Activated CD4-positive, alpha-beta T cell treated with anti-CD3 and anti-CD28 coated beads, Interleukin-2, amount 10 ng/mL, durations not matched to agents 7 days and 5 days (primary cell): ENCODE results near the gene CACNA1B. TPM values are rescaled to one million over a fixed set of nuclear protein-coding genes. Genes with fewer than 3 reads are reported as not detected.
"Not testable (repeated sequence)": the region's sequence is repeated elsewhere in the genome, so short reads cannot be mapped to it uniquely, and the experiment has no call there.

ENCODE experiments used
- CTCF ChIA-PET: fragments of 350-600 bp; sonication (Branson Sonifier 250); formaldehyde crosslinking; loops from one replicate; lab custom pipeline; 2021; ENCODE audit warnings: antibody characterized with exemption; lab: Charles Lee
- POLR2A ChIA-PET: fragments of 350-600 bp; sonication (Branson Sonifier 250); formaldehyde crosslinking; loops from one replicate; lab custom pipeline; 2021; ENCODE audit warnings: antibody characterized with exemption; lab: Charles Lee
- DNase-seq: peaks from one replicate; pipeline ENCODE4 v3.0.0-alpha.2; 2020
- H3K27ac Mint-ChIP-seq: one replicate; pipeline ENCODE4 v1.8.0; 2021; ENCODE audit warnings: mild to moderate bottlenecking, moderate library complexity, mixed read lengths
- H3K27me3 Mint-ChIP-seq: one replicate; pipeline ENCODE4 v1.8.0; 2021; ENCODE audit warnings: mixed read lengths
- H3K36me3 Mint-ChIP-seq: one replicate; pipeline ENCODE4 v1.8.0; 2021; ENCODE audit warnings: low read depth, mixed read lengths
- H3K4me1 Mint-ChIP-seq: one replicate; pipeline ENCODE4 v1.8.0; 2021; ENCODE audit warnings: mixed read lengths
- H3K4me3 Mint-ChIP-seq: one replicate; pipeline ENCODE4 v1.8.0; 2021; ENCODE audit warnings: mild to moderate bottlenecking, moderate library complexity, mixed read lengths
- H3K9me3 Mint-ChIP-seq: one replicate; pipeline ENCODE4 v1.8.0; 2021; ENCODE audit warnings: mixed read lengths
- total RNA-seq, 2 experiments: library from RNA; stranded (reverse); gene quantifications; one replicate each; pipeline ENCODE4 v1.2.3, GENCODE V29; 2021

Gene CACNA1B
- total RNA-seq, 2 experiments from 2014 or later = not detected

DNA sequence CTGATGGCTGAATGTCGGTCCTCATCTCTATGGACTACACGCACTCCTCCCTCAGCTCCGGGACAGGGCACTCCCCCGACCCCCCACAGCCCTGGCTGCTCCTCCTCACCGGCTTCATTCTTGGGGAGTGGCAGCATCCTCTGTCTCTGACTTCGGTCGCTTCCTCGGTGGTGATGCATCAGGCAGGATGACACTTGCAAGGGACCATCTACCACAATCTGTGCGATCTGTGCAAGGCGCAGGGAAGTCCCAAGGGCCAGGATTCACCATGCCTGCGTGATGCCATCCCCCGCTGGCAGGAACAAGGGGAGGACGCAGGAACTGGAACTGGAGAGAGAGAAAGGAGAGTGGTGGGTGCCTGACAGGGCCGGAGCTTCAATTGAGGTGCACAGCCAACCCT is 2.2 kb upstream of the CACNA1B start:
- H3K36me3 Mint-ChIP-seq = peaks cover 2% of the 10 kb centered on the region
- no peak for DNase-seq
- peaks cover 9% of the 10 kb centered on the region for H3K27me3 Mint-ChIP-seq
- CTCF ChIA-PET = no interaction called here
- POLR2A ChIA-PET = no interaction called here
- no peak overlapping the region for H3K27ac Mint-ChIP-seq
- H3K4me1 Mint-ChIP-seq = peaks cover 2% of the 10 kb centered on the region
- no peaks in the 10 kb centered on the region for H3K9me3 Mint-ChIP-seq
- no peak overlapping the region for H3K4me3 Mint-ChIP-seq

DNA sequence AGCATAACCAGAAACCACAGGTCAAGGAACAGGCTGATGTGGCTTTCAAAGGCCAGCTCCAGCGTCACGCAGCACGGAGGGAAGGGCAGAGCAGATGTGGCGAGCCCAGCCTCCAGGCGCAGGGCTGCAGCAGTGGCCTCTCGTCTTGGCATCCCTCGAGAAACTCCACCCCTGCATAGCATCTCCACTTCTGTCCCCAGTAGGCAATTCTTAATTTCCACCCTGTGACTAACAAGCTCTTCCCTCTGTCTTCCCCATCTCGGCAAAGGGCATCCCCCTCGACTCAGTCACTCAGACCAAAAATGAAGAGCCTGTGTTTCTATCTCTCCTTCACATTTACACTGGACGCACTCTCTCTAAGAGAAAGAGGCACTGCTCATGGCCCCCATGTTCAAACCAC is 1.7 kb upstream of the CACNA1B start:
- no peak overlapping the region for H3K4me3 Mint-ChIP-seq

DNA sequence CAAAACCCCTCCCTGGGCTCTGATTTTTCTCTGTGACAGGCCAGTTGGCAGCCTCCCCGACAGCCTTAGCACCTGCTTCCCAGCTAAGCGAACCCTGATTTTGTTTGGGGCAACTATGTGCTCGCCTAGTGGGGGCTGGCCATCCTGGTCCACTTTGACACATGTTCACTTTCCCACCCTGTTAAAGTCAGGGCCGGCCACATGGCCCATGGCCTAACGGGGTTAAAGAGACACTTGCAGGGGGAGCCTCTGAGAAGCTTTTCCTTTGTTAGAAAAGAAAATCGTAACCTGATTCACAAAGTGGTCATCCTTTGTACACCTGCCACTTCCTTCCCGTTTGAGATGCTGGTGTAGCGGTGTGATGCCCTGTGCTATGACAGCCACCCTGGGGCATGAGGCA is 1.3 kb upstream of the CACNA1B start:
- H3K27me3 Mint-ChIP-seq = peaks cover 9% of the 10 kb centered on the region
- H3K27ac Mint-ChIP-seq = peak overlapping the region; percentile 14
- H3K4me1 Mint-ChIP-seq = peaks cover 2% of the 10 kb centered on the region
- peaks cover 2% of the 10 kb centered on the region for H3K36me3 Mint-ChIP-seq
- no peaks in the 10 kb centered on the region for H3K9me3 Mint-ChIP-seq
- POLR2A ChIA-PET = no interaction called here
- CTCF ChIA-PET = no interaction called here
- no peak overlapping the region for H3K4me3 Mint-ChIP-seq
- DNase-seq = no peak

More for the DNA sequence above, 1.7 kb upstream of the CACNA1B start:
- H3K27ac Mint-ChIP-seq = no peak overlapping the region
- H3K4me1 Mint-ChIP-seq = peaks cover 2% of the 10 kb centered on the region
- no peaks in the 10 kb centered on the region for H3K9me3 Mint-ChIP-seq
- peaks cover 9% of the 10 kb centered on the region for H3K27me3 Mint-ChIP-seq
- ChIA-PET CTCF (no interaction called here), POLR2A (no interaction called here)
- peaks cover 2% of the 10 kb centered on the region for H3K36me3 Mint-ChIP-seq
- DNase-seq = no peak

DNA sequence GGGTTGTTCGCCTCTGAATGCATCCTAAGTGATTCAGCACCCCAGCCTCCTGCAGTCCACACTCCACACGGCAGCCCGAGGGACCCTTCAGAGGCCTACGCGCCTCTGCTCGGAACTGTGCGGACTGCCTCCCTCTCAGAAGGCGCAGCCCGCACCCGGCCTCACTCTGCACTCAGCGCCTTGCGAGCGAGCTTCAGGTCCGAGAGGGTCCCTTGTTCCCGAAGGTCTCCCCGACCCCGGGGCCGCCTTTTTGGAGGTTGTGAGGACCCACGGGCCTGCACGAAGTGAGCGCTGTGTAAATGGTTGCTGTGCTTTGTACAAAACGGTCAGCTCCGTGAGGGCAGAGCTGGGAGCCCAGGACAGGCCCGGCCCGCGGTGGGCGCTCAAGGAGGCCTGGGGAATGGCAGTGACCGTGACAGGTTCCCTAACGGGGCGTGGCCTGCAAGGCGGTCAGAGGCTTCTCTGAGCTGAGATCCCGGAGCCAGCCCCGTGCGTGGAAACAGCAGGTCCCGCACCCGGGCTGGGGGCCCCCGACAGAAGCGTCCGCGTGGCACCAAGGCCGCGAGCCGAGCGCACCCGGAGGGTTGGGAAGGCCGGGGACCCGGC is 698 bp upstream of the CACNA1B start:
- Mint-ChIP-seq H3K27ac (no peak overlapping the region), H3K9me3 (no peaks in the 10 kb centered on the region), H3K36me3 (peaks cover 2% of the 10 kb centered on the region), H3K4me3 (no peak overlapping the region), H3K27me3 (peaks cover 9% of the 10 kb centered on the region), H3K4me1 (peaks cover 2% of the 10 kb centered on the region)
- ChIA-PET CTCF (no interaction called here), POLR2A (no interaction called here)
- DNase-seq = no peak

DNA sequence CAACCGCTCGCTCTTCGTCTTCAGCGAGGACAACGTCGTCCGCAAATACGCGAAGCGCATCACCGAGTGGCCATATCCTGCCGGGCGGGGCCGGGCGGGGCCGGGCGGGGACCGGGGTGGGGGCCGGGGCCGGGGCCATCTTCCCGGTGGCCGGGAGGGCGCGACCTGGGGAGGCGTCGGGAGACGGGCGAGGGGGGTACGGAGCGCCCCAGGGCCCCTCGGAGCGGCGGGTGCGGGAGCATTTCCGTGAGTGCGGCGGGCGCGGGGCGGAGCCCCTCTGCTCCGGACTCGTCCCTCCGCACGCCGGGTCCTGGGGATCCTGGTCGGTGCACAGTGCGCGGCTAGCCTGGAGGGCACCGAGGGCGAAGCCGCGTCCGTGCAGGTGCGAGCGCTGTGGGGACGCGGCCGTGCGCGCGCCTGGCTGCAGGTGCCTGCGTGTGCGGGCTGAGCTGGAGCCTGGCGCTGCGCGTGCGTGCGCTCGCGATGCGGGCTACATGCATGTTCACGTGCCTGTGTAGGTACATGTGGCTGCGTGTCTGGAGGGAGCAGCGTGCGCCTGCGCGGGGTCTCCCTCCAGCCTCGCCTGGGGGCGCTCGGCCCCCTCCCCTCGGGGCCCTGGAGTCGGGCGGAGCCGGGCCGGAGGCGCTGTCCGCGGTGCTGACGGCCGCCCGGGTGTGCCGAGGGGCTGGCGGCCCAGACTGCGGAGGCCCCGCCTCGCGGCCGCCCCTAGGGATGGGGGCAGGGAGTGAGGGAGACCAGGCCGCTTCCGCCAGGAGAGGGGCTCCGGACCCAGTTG is 762 bp downstream of the CACNA1B start:
- Mint-ChIP-seq H3K4me1 (peaks cover 2% of the 10 kb centered on the region), H3K4me3 (no peak overlapping the region), H3K36me3 (peaks cover 2% of the 10 kb centered on the region), H3K27ac (no peak overlapping the region), H3K27me3 (peaks cover 9% of the 10 kb centered on the region), H3K9me3 (no peaks in the 10 kb centered on the region)
- CTCF ChIA-PET = no interaction called here
- POLR2A ChIA-PET = no interaction called here
- DNase-seq = peak; percentile 31

DNA sequence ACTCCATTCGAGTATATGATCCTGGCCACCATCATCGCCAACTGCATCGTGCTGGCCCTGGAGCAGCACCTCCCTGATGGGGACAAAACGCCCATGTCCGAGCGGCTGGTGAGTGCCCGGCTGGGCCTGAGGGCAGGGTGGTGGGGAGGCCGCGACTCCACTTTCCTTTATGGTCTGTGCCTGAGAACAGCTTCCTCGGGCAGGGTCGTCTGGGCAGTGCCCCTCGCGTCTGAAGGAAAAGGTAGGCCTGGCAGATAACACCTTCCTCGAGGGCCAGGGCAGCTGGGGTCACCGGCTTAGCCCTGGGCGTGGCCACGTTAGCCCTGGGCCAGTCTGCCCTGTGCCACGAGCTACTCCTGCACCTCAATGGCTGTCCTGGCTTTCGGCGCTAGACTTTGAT is 1.5 kb downstream of the CACNA1B start:
- Mint-ChIP-seq H3K4me3 (no peak overlapping the region), H3K27ac (no peak overlapping the region), H3K9me3 (no peaks in the 10 kb centered on the region), H3K36me3 (peaks cover 2% of the 10 kb centered on the region), H3K27me3 (peaks cover 9% of the 10 kb centered on the region), H3K4me1 (peaks cover 2% of the 10 kb centered on the region)
- DNase-seq = no peak
- ChIA-PET POLR2A (no interaction called here), CTCF (no interaction called here)

DNA sequence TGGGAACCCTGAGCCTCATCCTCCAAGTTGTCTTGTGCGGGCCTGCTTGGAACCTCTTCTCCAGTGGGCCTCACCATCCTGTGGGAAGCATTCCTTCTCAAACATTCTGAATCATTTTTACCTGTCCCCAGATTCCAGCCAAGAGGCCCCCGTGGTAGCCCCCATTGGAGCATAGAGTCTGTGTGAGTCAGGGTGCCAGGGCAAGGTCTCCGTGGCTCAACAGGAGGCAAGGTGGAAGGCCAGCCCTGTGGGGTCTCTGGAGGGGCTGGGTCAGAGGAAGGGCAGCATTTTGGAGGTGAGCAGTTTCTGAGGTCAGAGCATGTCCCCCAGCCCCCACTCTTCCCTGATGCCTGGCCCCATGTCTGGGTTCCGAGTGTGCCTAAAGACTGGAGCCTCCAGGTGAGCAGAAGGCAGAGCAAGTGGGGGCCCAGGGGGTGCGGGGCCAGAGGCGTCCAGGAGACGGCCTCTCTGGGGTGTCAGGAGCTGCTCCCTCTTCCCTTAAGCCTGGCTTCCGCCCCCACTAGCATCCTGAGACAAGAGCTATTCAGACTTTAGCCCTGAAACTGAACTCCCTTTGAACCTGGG is 2.1 kb downstream of the CACNA1B start:
- Mint-ChIP-seq H3K4me3 (no peak overlapping the region), H3K27ac (no peak overlapping the region), H3K27me3 (peaks cover 9% of the 10 kb centered on the region), H3K9me3 (no peaks in the 10 kb centered on the region), H3K36me3 (peaks cover 2% of the 10 kb centered on the region), H3K4me1 (peaks cover 2% of the 10 kb centered on the region)
- no peak for DNase-seq
- POLR2A ChIA-PET = no interaction called here
- CTCF ChIA-PET = no interaction called here

DNA sequence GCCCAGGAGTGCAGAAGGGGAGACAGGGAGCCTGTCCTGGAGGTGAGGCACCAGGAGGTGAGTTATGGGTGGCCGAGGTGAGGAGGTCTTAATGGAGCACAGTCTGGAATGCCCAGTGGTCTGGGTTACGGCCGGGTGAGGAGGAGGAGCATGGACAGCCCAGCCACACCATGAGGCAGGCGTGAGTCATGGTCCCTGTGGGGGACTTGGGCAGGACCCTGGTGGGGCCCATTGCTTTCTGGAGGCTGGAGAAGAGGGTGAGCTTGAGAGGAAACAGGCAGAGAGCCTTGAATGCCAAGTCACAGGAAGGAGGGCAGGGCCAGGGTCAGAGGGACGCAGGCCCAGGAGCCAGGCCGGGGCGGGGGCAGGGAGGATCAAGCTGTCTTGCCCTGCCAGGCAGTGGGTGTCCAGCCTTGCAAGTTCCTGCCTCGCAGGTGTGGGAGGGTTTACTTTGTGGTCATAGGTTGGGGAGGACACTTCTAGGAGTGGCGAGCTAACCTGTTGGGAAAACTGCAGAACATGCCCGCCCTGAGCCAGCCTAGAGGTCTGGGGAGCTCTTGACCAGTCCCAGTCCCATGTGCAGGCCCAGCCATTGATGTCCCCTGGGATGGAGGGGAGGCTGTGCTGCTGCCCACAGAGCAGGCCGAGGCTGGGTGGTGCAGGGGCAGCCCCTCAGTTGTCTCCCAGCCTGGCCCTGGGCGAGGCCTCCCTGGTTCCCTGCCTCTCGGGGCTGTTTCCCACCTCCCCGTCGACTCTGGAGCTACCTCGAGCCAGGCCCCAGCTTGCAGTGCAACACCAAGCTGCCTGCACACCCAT is 2.8 kb downstream of the CACNA1B start:
- CTCF ChIA-PET = no interaction called here
- Mint-ChIP-seq H3K27me3 (peaks cover 9% of the 10 kb centered on the region), H3K36me3 (peaks cover 2% of the 10 kb centered on the region), H3K4me1 (peaks cover 2% of the 10 kb centered on the region), H3K27ac (no peak overlapping the region), H3K9me3 (no peaks in the 10 kb centered on the region), H3K4me3 (no peak overlapping the region)
- DNase-seq = no peak
- POLR2A ChIA-PET = no interaction called here

DNA sequence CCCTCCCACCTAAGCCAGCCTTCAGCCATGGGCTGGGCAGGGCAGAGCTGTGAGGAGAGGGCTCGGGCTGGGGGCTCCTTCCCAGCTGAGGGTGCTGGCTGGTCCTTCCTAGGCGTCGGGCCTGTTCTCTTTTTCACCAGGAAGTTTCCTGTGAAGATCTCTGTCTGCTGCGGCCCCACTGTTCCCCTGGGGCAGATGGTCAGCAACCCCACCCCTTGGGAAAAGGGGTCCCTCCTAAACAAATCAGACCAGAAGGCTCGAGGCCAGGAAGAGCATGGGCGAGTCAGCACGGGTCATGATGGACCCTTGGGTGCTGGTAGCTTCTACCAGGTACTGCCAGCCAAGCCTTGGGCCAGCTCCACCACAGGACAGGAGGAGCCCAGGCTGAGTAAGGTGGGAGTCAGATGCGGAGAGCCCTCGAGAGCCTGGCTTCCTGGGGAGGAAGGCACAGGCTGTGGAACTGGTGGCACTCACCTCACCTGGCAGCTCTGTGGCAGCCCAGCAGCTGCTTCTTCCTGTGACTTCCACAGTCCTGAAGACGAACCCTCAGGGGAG is 3.5 kb downstream of the CACNA1B start:
- Mint-ChIP-seq H3K36me3 (peaks cover 2% of the 10 kb centered on the region), H3K4me1 (peaks cover 2% of the 10 kb centered on the region), H3K4me3 (no peak overlapping the region), H3K9me3 (no peaks in the 10 kb centered on the region), H3K27ac (no peak overlapping the region), H3K27me3 (peaks cover 5% of the 10 kb centered on the region)
- POLR2A ChIA-PET = no interaction called here
- CTCF ChIA-PET = no interaction called here
- no peak for DNase-seq

DNA sequence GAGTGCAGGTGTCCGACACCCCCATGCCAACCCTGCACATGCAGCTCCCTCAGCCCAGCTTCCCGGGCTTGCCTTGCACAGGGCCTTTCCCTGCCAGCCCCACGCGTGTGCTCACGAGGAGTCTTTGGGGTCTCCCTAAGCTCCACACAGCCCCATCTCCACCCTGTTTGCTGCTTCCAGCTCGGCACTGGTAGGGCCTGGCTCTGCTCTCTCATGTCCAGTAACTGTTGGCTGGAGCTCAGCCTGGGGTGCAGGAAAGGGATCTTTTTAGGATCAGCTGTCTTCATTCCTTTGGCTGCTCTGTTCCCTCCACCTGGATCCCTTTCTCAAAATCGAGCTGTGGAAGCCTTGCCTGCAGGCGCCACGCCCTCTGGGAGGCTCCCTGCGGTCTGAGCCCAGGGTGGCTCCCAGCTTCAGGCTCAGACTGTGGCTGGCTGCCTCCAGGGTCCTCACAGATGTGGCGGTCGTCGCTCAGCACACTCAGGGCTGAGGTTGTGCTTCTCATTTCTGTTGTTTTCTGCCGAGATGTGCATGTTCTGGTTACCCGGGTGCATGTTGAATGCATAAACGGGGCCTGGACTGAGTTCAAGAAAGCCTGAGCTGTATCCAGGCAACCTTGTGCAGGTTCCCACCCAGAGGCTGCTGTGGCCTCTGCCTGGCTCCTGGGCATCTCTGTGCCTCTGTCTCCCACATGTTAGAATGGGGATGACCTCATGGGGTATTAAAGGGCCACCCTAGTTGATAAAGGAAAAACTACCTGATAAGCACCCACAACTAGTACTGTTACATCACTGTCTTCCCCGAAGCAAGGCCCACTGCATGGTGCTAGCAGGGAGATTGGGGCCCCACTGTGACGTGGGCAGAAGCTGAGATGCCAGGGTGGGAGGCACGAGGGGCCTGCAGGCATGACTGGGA is 4.3 kb downstream of the CACNA1B start:
- no peaks in the 10 kb centered on the region for H3K9me3 Mint-ChIP-seq
- POLR2A ChIA-PET = no interaction called here
- no peaks in the 10 kb centered on the region for H3K36me3 Mint-ChIP-seq
- H3K4me1 Mint-ChIP-seq = no peaks in the 10 kb centered on the region
- CTCF ChIA-PET = no interaction called here
- H3K27ac Mint-ChIP-seq = no peak overlapping the region
- DNase-seq = no peak
- no peak overlapping the region for H3K4me3 Mint-ChIP-seq
- no peaks in the 10 kb centered on the region for H3K27me3 Mint-ChIP-seq

DNA sequence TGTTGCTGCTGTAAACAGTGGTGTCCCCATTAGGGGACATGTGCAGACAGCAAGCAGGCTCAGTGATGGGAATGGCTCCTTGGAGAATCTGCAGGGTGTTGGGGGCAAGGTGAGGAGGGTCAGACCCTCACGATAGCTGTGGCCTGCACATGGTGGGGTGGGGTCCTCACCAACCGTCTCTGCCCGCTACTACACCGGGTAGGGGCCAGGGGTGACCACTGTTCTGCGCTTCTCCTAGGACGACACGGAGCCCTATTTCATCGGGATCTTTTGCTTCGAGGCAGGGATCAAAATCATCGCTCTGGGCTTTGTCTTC is 4.9 kb downstream of the CACNA1B start:
- Mint-ChIP-seq H3K27me3 (no peaks in the 10 kb centered on the region), H3K9me3 (no peaks in the 10 kb centered on the region), H3K27ac (no peak overlapping the region), H3K4me1 (no peaks in the 10 kb centered on the region), H3K4me3 (no peak overlapping the region), H3K36me3 (no peaks in the 10 kb centered on the region)
- DNase-seq = no peak
- CTCF ChIA-PET = no interaction called here
- POLR2A ChIA-PET = no interaction called here

DNA sequence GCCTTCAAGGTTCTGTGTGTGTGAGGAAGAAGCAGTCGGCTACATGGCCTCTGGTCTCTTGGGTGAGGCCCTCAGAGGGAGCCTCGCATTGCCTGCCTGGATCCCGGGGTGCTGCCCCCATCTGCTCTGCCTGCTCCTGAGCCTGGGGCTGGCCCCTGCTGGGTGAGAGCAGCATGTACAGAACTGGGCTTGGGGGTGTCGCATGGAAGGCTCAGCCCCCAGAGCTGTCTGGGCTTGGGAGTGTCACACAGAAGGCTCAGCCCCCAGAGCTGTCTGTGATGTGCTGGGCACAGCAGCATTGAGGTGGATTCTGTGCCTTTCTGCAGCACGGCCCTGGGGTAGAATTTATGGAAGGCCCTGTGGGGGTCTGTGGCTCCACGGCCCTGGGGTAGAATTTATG is 6.4 kb downstream of the CACNA1B start:
- H3K4me3 Mint-ChIP-seq, H3K9me3 Mint-ChIP-seq, CTCF ChIA-PET, POLR2A ChIA-PET, H3K4me1 Mint-ChIP-seq, DNase-seq, H3K27me3 Mint-ChIP-seq, H3K36me3 Mint-ChIP-seq, H3K27ac Mint-ChIP-seq: not testable (repeated sequence)
